K562 (cell line): ENCODE data around the gene PRKCE. TPM values are rescaled to one million over a fixed set of nuclear protein-coding genes. Genes with fewer than 3 reads are reported as not detected.

ENCODE experiments used
- ATAC-seq: fragments of 200-7000 bp; cut with Tn5 transposase; 3 replicates; pipeline ENCODE4 v1.9.1; 2020; ENCODE audit warnings: moderate library complexity
- BruUV-seq: library from RNA; stranded (reverse); fragments of 400-500 nt; replicated peaks from 2 replicates; lab custom pipeline; 2021; lab: Mats Ljungman, UMichigan
- CTCF ChIA-PET: fragments of 300-600 bp; formaldehyde crosslinking; extraction: SDS; loops from one replicate; lab custom pipeline; 2021; ENCODE audit warnings: low intra/inter-chr PET ratio; lab: Yijun Ruan, JAX
- POLR2A ChIA-PET: fragments of 300-600, 350-650 bp; sonication (Branson Sonifier 250); formaldehyde crosslinking; extraction: SDS; loops from one replicate; lab custom pipeline; 2021; ENCODE audit warnings: antibody characterized with exemption, inconsistent platforms; lab: Yijun Ruan, JAX
- DNase-seq, 4 experiments: peaks; one replicate each; pipeline versions ENCODE4 v3.0.0 to v3.0.0-alpha.2; 2011 to 2018; ENCODE audit warnings: low spot score in 3 of 4, mixed read lengths in 3 of 4; ENCODE audit errors: extremely low read depth in 1 of 4
- FAIRE-seq: peaks from 2 replicates; lab custom pipeline; 2011; peaks lifted over from hg19 to GRCh38; lab: Jason Lieb, UNC
- H2AFZ ChIP-seq: 2 replicates; pipeline ENCODE4 v1.6.0; 2011; ENCODE audit warnings: low read depth, low read length, control low read depth, inconsistent platforms
- H3K27ac ChIP-seq: fragments of 200-600 bp; 3 replicates; pipeline ENCODE4 v1.8.0; 2011; ENCODE audit warnings: low read depth, mild to moderate bottlenecking, control low read depth, inconsistent platforms, low read length, moderate library complexity, mixed read lengths; ENCODE audit errors: extremely low read depth
- H3K27me3 ChIP-seq, 2 experiments: fragments of 300-600 bp in 1 of 2; 2 replicates in 1 of 2; 3 replicates in 1 of 2; pipeline versions ENCODE4 v1.6.0 to v1.8.0; 2011; ENCODE audit warnings: inconsistent platforms in 2 of 2, low read length in 2 of 2, mild to moderate bottlenecking in 1 of 2, mixed read lengths in 1 of 2, moderate library complexity in 1 of 2; ENCODE audit not compliant: control insufficient read depth in 2 of 2, insufficient read depth in 2 of 2
- H3K36me3 ChIP-seq: fragments of 300-600 bp; 3 replicates; pipeline ENCODE4 v1.8.0; 2011; ENCODE audit warnings: mild to moderate bottlenecking, low read length, inconsistent platforms; ENCODE audit not compliant: control insufficient read depth, insufficient read depth
- H3K4me1 ChIP-seq, 2 experiments: fragments of 200-600 bp in 1 of 2; replicated peaks in 1 of 2; 2 replicates in 1 of 2; 3 replicates in 1 of 2; pipeline versions ENCODE4 v1.5.1 to v1.8.0; 2011; ENCODE audit warnings: inconsistent platforms in 2 of 2, low read length in 2 of 2, mild to moderate bottlenecking in 1 of 2, mixed read lengths in 1 of 2, moderate library complexity in 1 of 2; ENCODE audit not compliant: control insufficient read depth in 2 of 2, insufficient read depth in 2 of 2
- H3K4me2 ChIP-seq: 2 replicates; pipeline ENCODE4 v1.6.1; 2011; ENCODE audit warnings: low read length, control low read depth, inconsistent platforms, mixed read lengths; ENCODE audit not compliant: insufficient read depth
- H3K4me3 ChIP-seq: fragments of 200-600 bp; sonication (generic), shearing (Covaris generic); 2 replicates; pipeline ENCODE4 v1.5.1; 2016; ENCODE audit warnings: control low read depth, inconsistent platforms
- H3K79me2 ChIP-seq: fragments of 200-600 bp; 3 replicates; pipeline ENCODE4 v1.8.0; 2011; ENCODE audit warnings: low read length, inconsistent platforms; ENCODE audit not compliant: control insufficient read depth, insufficient read depth
- H3K9ac ChIP-seq, 2 experiments: 2 replicates each; pipeline versions ENCODE4 v1.6.0 to v1.6.1; 2011; ENCODE audit warnings: low read depth in 2 of 2, low read length in 2 of 2, control low read depth in 1 of 2, inconsistent platforms in 1 of 2, mild to moderate bottlenecking in 1 of 2, mixed read lengths in 1 of 2; ENCODE audit not compliant: insufficient read depth in 1 of 2
- H3K9me1 ChIP-seq: one replicate; pipeline ENCODE4 v1.6.0; 2011; ENCODE audit warnings: inconsistent platforms, mild to moderate bottlenecking, low read length, moderate library complexity; ENCODE audit not compliant: control insufficient read depth, insufficient read depth
- H3K9me3 ChIP-seq: replicated peaks from 2 replicates; pipeline ENCODE4 v1.5.1; 2011; ENCODE audit warnings: low read depth, low read length, inconsistent platforms; ENCODE audit not compliant: control insufficient read depth, insufficient read depth
- H4K20me1 ChIP-seq: replicated peaks from 2 replicates; pipeline ENCODE4 v1.6.1; 2011; ENCODE audit warnings: low read length, inconsistent platforms, mixed read lengths; ENCODE audit not compliant: control insufficient read depth, insufficient read depth
- ARNT ChIP-seq, 2 experiments: fragments of 450-650 bp; IDR thresholded peaks; 2 replicates each; pipeline ENCODE4 v1.6.1; 2016; ENCODE audit warnings: mild to moderate bottlenecking in 1 of 2
- EP400 ChIP-seq: fragments of 450-650 bp; IDR thresholded peaks from 2 replicates; pipeline ENCODE4 v1.6.1; 2017; ENCODE audit warnings: antibody characterized with exemption, mild to moderate bottlenecking, moderate library complexity
- ETV1 ChIP-seq: fragments of 450-650 bp; conservative IDR thresholded peaks from 2 replicates; pipeline ENCODE4 v1.6.1; 2016; ENCODE audit warnings: missing genetic modification characterization, control low read depth, low read depth, missing compliant biosample characterization
- NR4A1 ChIP-seq, 2 experiments: fragments of 250-450 bp in 1 of 2; fragments of 450-650 bp in 1 of 2; sonication (Bioruptor Pico) in 1 of 2; IDR thresholded peaks; 2 replicates each; pipeline versions ENCODE4 v1.4.0 to v1.6.1; 2016 to 2020; ENCODE audit warnings: mild to moderate bottlenecking in 2 of 2, missing compliant biosample characterization in 1 of 2, missing genetic modification characterization in 1 of 2, moderate library complexity in 1 of 2
- POLR2AphosphoS5 ChIP-seq: IDR thresholded peaks from 2 replicates; pipeline ENCODE4 v1.6.1; 2011; ENCODE audit warnings: mild to moderate bottlenecking, low read depth, low read length, moderate library complexity; ENCODE audit not compliant: control insufficient read depth, insufficient read depth
- PTBP1 ChIP-seq: fragments of 200-400 bp; formaldehyde crosslinking; IDR thresholded peaks from 2 replicates; pipeline ENCODE4 v1.6.1; 2017; ENCODE audit warnings: low read depth, low read length
- SNIP1 ChIP-seq: fragments of 450-650 bp; IDR thresholded peaks from 2 replicates; pipeline ENCODE4 v1.7.1; 2017; ENCODE audit warnings: low read depth, mild to moderate bottlenecking
- WGBS: fragments of 100-300 bp; shearing (Covaris generic); methylation state at CpG from one replicate; pipeline ENCODE4 v1.1.6; 2016; ENCODE audit warnings: low coverage, mixed read lengths; ENCODE audit not compliant: insufficient coverage; ENCODE audit errors: missing lambda C conversion rate; 5-methylcytosine and 5-hydroxymethylcytosine counted together
- in situ Hi-C: fragments of 300-500 bp; cut with MboI; formaldehyde crosslinking; loops from 4 replicates; pipeline ENCODE4 v1.15.0; 2018; ENCODE audit warnings: inconsistent platforms, mixed read lengths
- intact Hi-C: fragments of 100-400 bp; cut with micrococcal nuclease; formaldehyde crosslinking; loops from 2 replicates; pipeline ENCODE4 v1.14.2; 2022
- polyA plus RNA-seq, 8 experiments: library from polyadenylated mRNA; depleted of rRNA in 4 of 8; stranded (reverse) in 5 of 8; unstranded in 3 of 8; fragments of >200 nt; fragmentation: Nextera tagmentation in 2 of 8; fragmentation: Illumina TruSeq in 1 of 8; extraction: Ambion mirVana in 2 of 8; extraction: Trizol in 1 of 8; gene quantifications; 2 replicates each; pipeline versions ENCODE4 v1.2.1 to v1.2.3, GENCODE V29; 2011 to 2014; ENCODE audit warnings: inconsistent platforms in 1 of 8, missing spikeins in 1 of 8
- total RNA-seq, 7 experiments: library from RNA; depleted of rRNA in 6 of 7; stranded (reverse); fragments of >200 nt in 6 of 7; fragmentation: Illumina TruSeq in 2 of 7; extraction: Trizol in 2 of 7; gene quantifications; 2 replicates each; pipeline versions ENCODE4 v1.2.1 to v1.2.3, GENCODE V29; 2011 to 2021; ENCODE audit warnings: low replicate concordance in 1 of 7
- TF ChIP-seq, protein P1 (sequence below), 3 experiments: fragments of 200-800 bp in 1 of 3; fragments of 250-450 bp in 1 of 3; fragments of 450-650 bp in 1 of 3; sonication (Bioruptor Pico) in 1 of 3; sonication (Bioruptor generic) in 1 of 3; formaldehyde crosslinking in 1 of 3; IDR thresholded peaks; 2 replicates each; pipeline versions ENCODE4 v1.6.1 to v1.8.0; 2016 to 2022; ENCODE audit warnings: mild to moderate bottlenecking in 2 of 3, missing genetic modification characterization in 2 of 3, missing compliant biosample characterization in 1 of 3, moderate library complexity in 1 of 3
- TF ChIP-seq, protein P2 (sequence below): sonication (generic); formaldehyde crosslinking; IDR thresholded peaks from 2 replicates; pipeline ENCODE4 v1.9.0; 2022; ENCODE audit warnings: mild to moderate bottlenecking, missing genetic modification reagents

The PRKCE gene
- total and polyA plus RNA-seq, 9 of the 15 experiments (the other 6 are each of a cell fraction or from before 2014, with no cell fraction given): 0.06 to 1.0 (median 0.22) TPM; not detected in 1

DNA sequence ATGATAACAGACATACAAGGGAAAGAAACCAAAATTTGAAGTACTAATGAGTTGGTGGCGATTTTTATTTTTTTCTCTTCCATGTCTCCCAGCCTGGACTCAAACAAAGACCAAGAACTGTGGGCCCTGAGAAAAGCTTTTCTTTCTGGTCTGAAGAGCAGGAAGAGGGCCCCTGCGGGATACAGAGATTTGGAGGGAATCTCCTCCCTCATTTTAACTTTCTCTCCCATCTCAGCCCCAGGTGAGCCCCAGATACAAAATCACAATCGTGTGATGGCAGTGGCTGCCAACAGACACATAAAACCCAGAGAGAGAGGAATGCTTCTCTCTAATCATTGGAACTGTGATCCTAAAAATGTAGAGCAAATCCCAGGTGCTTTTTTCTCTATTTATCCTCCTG lies 19.5 kb upstream of the PRKCE start:
- BruUV-seq: no TSS peak
- Histone ChIP-seq H4K20me1 (no peaks in the 10 kb centered on the region), H3K4me2 (no peak overlapping the region), H3K27me3 (peaks cover 5 to 7% of the 10 kb centered on the region in 2 experiments), H3K9me1 (no peaks in the 10 kb centered on the region), H2AFZ (no peak overlapping the region), H3K9ac (no peak overlapping the region), H3K27ac (no peak overlapping the region), H3K9me3 (no peaks in the 10 kb centered on the region), H3K4me3 (no peak overlapping the region), H3K4me1 (no peaks in the 10 kb centered on the region), H3K36me3 (no peaks in the 10 kb centered on the region), H3K79me2 (no peaks in the 10 kb centered on the region)
- intact Hi-C loops (no loop called here), in situ Hi-C loops (no loop called here)
- ChIA-PET POLR2A (no interaction called here), CTCF (no interaction called here)
- ATAC-seq: no peak
- WGBS: 7% methylated on average over 3 of the region's 3 CpGs
- no peak for DNase-seq
- TF ChIP-seq SNIP1 (no peak), ARNT (IDR thresholded peaks at IDR 0.05) (no peak), POLR2AphosphoS5 (no peak), NR4A1 (CRISPR knock-in tag; IDR thresholded peaks at IDR 0.05) (no peak), NR4A1 (tag; IDR thresholded peaks at IDR 0.05) (no peak), ETV1 (tag) (no peak), EP400 (no peak), PTBP1 (no peak)
- TF ChIP-seq, protein P1, sequence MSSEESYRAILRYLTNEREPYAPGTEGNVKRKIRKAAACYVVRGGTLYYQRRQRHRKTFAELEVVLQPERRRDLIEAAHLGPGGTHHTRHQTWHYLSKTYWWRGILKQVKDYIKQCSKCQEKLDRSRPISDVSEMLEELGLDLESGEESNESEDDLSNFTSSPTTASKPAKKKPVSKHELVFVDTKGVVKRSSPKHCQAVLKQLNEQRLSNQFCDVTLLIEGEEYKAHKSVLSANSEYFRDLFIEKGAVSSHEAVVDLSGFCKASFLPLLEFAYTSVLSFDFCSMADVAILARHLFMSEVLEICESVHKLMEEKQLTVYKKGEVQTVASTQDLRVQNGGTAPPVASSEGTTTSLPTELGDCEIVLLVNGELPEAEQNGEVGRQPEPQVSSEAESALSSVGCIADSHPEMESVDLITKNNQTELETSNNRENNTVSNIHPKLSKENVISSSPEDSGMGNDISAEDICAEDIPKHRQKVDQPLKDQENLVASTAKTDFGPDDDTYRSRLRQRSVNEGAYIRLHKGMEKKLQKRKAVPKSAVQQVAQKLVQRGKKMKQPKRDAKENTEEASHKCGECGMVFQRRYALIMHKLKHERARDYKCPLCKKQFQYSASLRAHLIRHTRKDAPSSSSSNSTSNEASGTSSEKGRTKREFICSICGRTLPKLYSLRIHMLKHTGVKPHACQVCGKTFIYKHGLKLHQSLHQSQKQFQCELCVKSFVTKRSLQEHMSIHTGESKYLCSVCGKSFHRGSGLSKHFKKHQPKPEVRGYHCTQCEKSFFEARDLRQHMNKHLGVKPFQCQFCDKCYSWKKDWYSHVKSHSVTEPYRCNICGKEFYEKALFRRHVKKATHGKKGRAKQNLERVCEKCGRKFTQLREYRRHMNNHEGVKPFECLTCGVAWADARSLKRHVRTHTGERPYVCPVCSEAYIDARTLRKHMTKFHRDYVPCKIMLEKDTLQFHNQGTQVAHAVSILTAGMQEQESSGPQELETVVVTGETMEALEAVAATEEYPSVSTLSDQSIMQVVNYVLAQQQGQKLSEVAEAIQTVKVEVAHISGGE (CRISPR knock-in tag; IDR thresholded peaks at IDR 0.05): no peak
- TF ChIP-seq, protein P2, sequence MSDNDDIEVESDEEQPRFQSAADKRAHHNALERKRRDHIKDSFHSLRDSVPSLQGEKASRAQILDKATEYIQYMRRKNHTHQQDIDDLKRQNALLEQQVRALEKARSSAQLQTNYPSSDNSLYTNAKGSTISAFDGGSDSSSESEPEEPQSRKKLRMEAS (CRISPR knock-in tag): no peak
- no peak for FAIRE-seq
